ENCODE data around the gene FSCB.
"Not testable (repeated sequence)": the region's sequence is repeated elsewhere in the genome, so short reads cannot be mapped to it uniquely, and the experiment has no call there.

Gene FSCB, protein sequence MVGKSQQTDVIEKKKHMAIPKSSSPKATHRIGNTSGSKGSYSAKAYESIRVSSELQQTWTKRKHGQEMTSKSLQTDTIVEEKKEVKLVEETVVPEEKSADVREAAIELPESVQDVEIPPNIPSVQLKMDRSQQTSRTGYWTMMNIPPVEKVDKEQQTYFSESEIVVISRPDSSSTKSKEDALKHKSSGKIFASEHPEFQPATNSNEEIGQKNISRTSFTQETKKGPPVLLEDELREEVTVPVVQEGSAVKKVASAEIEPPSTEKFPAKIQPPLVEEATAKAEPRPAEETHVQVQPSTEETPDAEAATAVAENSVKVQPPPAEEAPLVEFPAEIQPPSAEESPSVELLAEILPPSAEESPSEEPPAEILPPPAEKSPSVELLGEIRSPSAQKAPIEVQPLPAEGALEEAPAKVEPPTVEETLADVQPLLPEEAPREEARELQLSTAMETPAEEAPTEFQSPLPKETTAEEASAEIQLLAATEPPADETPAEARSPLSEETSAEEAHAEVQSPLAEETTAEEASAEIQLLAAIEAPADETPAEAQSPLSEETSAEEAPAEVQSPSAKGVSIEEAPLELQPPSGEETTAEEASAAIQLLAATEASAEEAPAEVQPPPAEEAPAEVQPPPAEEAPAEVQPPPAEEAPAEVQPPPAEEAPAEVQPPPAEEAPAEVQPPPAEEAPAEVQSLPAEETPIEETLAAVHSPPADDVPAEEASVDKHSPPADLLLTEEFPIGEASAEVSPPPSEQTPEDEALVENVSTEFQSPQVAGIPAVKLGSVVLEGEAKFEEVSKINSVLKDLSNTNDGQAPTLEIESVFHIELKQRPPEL

DNA sequence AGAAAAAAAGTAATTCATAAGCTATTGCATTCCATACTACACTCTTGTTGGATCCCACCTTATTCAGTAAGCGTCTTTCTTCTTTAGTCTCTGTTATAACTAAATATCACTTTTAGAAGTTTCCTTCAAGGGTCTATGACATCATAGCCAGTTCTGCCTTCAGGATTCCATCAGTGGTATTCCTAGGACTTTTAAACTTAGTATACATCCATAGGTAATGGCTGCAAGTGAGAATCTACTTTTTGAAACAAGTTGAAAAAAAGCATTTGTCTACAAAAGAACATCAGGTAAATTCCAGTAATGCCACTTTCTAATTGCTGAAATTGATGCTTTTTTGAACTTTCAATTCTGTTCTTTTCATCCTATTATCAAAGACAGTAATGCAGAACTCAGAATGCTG lies at the start of gene FSCB:
TSS of gene FSCB (minus strand) at position 101 of the 400 bp plus-strand sequence. CDS start 296 bp downstream, outside the sequence.
- DNase-seq (ENCODE audit: low read depth in 2 of 2): no peak

DNA sequence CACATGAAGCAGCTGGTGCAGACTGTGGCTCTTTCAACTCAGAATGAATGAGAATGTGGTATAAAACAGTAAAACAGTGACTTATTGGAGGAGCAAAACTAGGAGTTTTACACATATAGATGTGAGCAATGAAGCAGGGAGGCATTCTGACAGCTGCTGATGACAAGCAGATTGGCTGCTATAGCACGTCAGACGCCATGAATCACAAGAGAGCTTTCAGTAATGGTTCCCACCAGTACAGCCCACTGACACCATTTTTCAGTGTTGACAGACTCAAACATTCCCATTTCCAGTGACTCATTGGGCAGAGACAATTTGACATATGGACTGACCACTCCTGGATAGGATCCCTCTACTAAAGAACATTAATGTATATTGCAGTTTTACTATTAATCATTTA lies 24.6 kb upstream of the FSCB start:
- DNase-seq (ENCODE audit: low read depth in 2 of 2): no peak

GRCh38 chr14:44530475-44530874 lies 23.4 kb upstream of the FSCB start:
- no peak for DNase-seq (ENCODE audit: low read depth in 2 of 2)

- DNase-seq (ENCODE audit: low read depth in 2 of 2): no peak
Observed at GRCh38 chr14:44529026-44529425, 21.9 kb upstream of the FSCB start.

- DNase-seq (ENCODE audit: low read depth in 2 of 2): no peak
Observed at GRCh38 chr14:44528180-44528579, 21.1 kb upstream of the FSCB start.

DNA sequence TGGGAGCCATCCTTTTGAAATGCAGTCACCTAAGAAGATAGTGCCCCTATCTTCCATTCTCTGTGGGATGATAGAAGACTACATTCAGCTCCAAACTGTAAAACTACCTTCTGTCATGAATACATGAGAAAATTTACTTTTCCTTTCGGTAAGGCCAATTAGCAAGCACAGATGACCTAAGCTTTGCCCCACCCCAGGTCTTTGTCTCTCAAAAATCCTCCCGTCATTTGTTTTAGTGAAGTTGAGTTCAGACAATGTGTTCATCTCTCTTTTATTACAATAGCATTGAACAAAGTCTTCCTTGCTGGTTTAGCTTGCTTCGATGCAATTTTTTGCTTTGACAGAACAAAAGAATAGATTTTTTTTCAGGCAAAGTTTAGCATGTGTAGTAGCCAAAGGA lies 18.2 kb upstream of the FSCB start:
- no peak for DNase-seq (ENCODE audit: low read depth in 2 of 2)

GRCh38 chr14:44515668-44516067 lies 8.6 kb upstream of the FSCB start:
- not testable (repeated sequence) for DNase-seq (ENCODE audit: low read depth in 2 of 2)

- no peak for DNase-seq (ENCODE audit: low read depth in 2 of 2)
Observed at GRCh38 chr14:44508834-44509233, 1.8 kb upstream of the FSCB start.

DNA sequence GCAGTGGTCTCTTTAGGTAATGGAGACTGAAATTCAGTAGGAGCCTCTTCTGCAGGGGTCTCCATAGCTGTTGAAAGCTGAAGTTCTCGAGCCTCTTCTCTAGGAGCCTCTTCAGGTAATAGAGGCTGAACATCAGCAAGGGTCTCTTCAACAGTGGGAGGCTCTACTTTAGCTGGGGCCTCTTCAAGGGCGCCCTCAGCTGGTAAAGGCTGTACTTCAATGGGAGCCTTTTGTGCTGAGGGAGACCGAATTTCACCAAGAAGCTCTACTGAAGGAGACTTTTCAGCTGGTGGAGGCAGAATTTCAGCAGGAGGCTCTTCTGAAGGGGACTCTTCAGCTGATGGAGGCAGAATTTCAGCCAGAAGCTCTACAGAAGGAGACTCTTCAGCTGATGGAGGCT lies 1.5 kb downstream of the FSCB start:
- no peak for DNase-seq (ENCODE audit: low read depth in 2 of 2)

- no peak for DNase-seq (ENCODE audit: low read depth in 2 of 2)
Observed at GRCh38 chr14:44497148-44497547, 9.9 kb downstream of the FSCB start.

DNA sequence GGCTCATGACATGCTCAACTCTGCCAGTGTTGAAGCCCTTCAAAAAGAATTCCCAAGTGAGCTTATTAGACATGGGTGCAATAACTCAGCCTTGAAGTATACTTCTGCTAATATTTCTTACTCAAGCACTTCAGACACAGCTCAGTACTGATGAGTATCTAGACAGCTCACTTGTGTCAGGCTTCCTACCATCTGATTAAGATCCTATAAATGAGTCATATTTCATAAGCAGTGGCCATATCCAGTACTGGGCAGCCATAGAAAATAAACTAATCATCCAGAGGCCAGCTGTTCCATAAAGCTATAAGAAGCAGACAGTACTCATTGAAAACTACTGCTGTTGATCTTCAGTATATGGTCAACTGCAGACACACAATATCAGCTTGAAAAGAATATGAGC lies 12.9 kb downstream of the FSCB start:
- DNase-seq (ENCODE audit: low read depth in 2 of 2): no peak

GRCh38 chr14:44490966-44491365 lies 16.1 kb downstream of the FSCB start:
- no peak for DNase-seq (ENCODE audit: low read depth in 2 of 2)

DNA sequence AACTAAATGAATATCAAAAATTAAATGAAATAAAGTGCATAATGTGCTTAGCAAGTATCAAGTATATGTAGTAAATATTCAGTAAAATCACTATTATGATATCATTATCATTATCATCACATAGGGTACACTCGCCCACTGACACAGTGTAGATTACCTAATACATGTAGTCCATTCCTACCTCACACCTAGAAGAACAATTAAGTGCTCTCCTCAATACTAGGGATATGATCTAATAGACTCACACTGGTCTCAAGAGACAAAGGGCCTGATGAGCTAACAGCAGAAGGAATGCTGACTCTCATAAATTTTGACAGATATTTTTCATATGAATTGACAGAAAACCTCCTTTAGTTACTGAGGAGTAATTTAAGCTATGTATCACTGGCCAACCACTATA lies 29.1 kb downstream of the FSCB start:
- no peak for DNase-seq (ENCODE audit: low read depth in 2 of 2)

- DNase-seq (ENCODE audit: low read depth in 2 of 2): no peak
Observed at GRCh38 chr14:44468771-44469170, 38.3 kb downstream of the FSCB start.

- no peak for DNase-seq (ENCODE audit: low read depth in 2 of 2)
Observed at GRCh38 chr14:44463356-44464004, 43.6 kb downstream of the FSCB start.

- no peak for DNase-seq (ENCODE audit: low read depth in 2 of 2)
Observed at GRCh38 chr14:44462381-44462780, 44.7 kb downstream of the FSCB start.

DNA sequence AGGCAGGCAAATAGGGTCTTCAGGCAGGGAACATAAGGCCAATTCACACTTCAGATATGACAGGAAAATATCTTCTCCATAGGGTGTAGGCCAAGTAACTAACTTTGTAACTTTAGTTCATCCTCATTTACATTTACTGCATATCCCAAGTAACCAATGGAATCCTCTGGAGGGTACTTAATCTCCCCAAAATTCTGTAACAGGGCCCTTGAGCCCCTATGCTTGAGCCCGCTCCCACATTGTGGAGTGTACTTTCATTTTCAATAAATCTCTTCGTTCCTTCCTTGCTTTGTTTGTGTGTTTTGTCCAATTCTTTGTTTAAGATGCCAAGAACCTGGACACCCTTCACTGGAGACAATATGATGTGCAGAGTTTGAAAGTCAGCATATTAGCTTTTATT lies 45.3 kb downstream of the FSCB start:
- DNase-seq (ENCODE audit: low read depth in 2 of 2): no peak
